ENCODE measurements around the gene RIC1. TPM values are rescaled to one million over a fixed set of nuclear protein-coding genes. Genes with fewer than 3 reads are reported as not detected.
A peak's percentile ranks its signal among the peaks of the same experiment; 100 is the strongest.

Gene RIC1
- total RNA-seq, 1 experiment from 2014 or later = 23.1 TPM

GRCh38 chr9:5813824-5814223, 184.9 kb downstream of the RIC1 start:
- ChIA-PET POLR2A (interaction anchor here (0.6 to 1.0 kb wide), 2 partner anchors 26 to 70 kb away, joined by 3 read pairs; no protein-coding TSS in a partner anchor), CTCF (no interaction called here)
- Mint-ChIP-seq H3K27me3 (ENCODE audit: insufficient read depth, unreplicated experiment) (no peaks in the 10 kb centered on the region), H3K9me3 (ENCODE audit: unreplicated experiment) (no peaks in the 10 kb centered on the region), H3K27ac (ENCODE audit: low read depth, unreplicated experiment) (no peak overlapping the region), H3K36me3 (ENCODE audit: insufficient read depth, unreplicated experiment) (peaks cover 13% of the 10 kb centered on the region), H3K4me3 (ENCODE audit: unreplicated experiment) (no peak overlapping the region), H3K4me1 (ENCODE audit: insufficient read depth, unreplicated experiment) (peaks cover 16% of the 10 kb centered on the region)
- no TSS peak for BruUV-seq (replicated peaks)
- no peak for TF ChIP-seq CTCF (IDR thresholded peaks at IDR 0.05; ENCODE audit: unreplicated experiment)
- intact Hi-C loops (cut with micrococcal nuclease) = no loop called here
- peak; percentile 37 for DNase-seq (ENCODE audit: unreplicated experiment)

DNA sequence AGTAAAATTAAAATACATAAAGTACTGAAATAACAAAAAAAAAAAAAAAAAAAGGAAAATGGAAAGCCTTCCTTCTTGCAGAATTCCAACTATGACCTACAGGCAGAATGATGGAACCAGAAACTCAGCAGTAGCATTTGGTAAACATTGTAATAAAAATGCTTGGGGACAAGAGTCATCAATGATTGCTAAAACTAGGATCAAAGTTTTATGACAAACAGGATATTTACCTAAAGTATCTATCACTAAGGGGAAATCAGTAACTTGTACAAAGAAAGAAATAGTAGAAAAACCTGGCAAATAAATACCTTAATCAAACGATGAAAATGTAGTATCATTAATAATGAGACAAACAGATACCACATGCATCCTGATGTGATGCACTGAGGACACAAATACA, 186.6 kb downstream of the RIC1 start:
- Mint-ChIP-seq H3K9me3 (ENCODE audit: unreplicated experiment) (no peaks in the 10 kb centered on the region), H3K4me3 (ENCODE audit: unreplicated experiment) (no peak overlapping the region), H3K36me3 (ENCODE audit: insufficient read depth, unreplicated experiment) (peaks cover 6% of the 10 kb centered on the region), H3K4me1 (ENCODE audit: insufficient read depth, unreplicated experiment) (peaks cover 16% of the 10 kb centered on the region), H3K27ac (ENCODE audit: low read depth, unreplicated experiment) (no peak overlapping the region), H3K27me3 (ENCODE audit: insufficient read depth, unreplicated experiment) (no peaks in the 10 kb centered on the region)
- POLR2A ChIA-PET = no interaction called here
- DNase-seq (ENCODE audit: unreplicated experiment) = no peak
- intact Hi-C loops (cut with micrococcal nuclease) = no loop called here
- BruUV-seq (replicated peaks) = no TSS peak
- CTCF ChIA-PET = no interaction called here
- TF ChIP-seq CTCF (IDR thresholded peaks at IDR 0.05; ENCODE audit: unreplicated experiment) = no peak

- Mint-ChIP-seq H3K9me3 (ENCODE audit: unreplicated experiment) (no peaks in the 10 kb centered on the region), H3K4me1 (ENCODE audit: insufficient read depth, unreplicated experiment) (peaks cover 16% of the 10 kb centered on the region), H3K4me3 (ENCODE audit: unreplicated experiment) (no peak overlapping the region), H3K36me3 (ENCODE audit: insufficient read depth, unreplicated experiment) (peaks cover 6% of the 10 kb centered on the region), H3K27me3 (ENCODE audit: insufficient read depth, unreplicated experiment) (no peaks in the 10 kb centered on the region), H3K27ac (ENCODE audit: low read depth, unreplicated experiment) (peak overlapping the region; percentile 7)
- no peak for TF ChIP-seq CTCF (IDR thresholded peaks at IDR 0.05; ENCODE audit: unreplicated experiment)
- intact Hi-C loops (cut with micrococcal nuclease) = no loop called here
- no TSS peak for BruUV-seq (replicated peaks)
- POLR2A ChIA-PET = interaction anchor here (0.5 to 2.5 kb wide), 8 partner anchors 9 to 190 kb away, joined by 3 to 10 read pairs (median 3); partner anchors contain the start of gene ERMP1
- CTCF ChIA-PET = interaction anchor here (0.6 to 6.9 kb wide), 4 partner anchors 15 to 1640 kb away, joined by 3 to 45 read pairs (median 5); partner anchors contain the start of gene ERMP1
- peak; percentile 67 for DNase-seq (ENCODE audit: unreplicated experiment)
Measured at GRCh38 chr9:5817862-5818261, 189.0 kb downstream of the RIC1 start.

- no TSS peak for BruUV-seq (replicated peaks)
- H3K36me3 Mint-ChIP-seq (ENCODE audit: insufficient read depth, unreplicated experiment) = peaks cover 11% of the 10 kb centered on the region
- no peak for TF ChIP-seq CTCF (IDR thresholded peaks at IDR 0.05; ENCODE audit: unreplicated experiment)
- ChIA-PET POLR2A (interaction anchor here (0.8 to 2.5 kb wide), 6 partner anchors 10 to 190 kb away, joined by 3 to 10 read pairs (median 4); partner anchors contain the start of gene ERMP1), CTCF (interaction anchor here (0.6 to 6.9 kb wide), 6 partner anchors 14 to 1641 kb away, joined by 3 to 45 read pairs (median 3); partner anchors contain the start of gene ERMP1)
- H3K4me1 Mint-ChIP-seq (ENCODE audit: insufficient read depth, unreplicated experiment) = peaks cover 16% of the 10 kb centered on the region
- H3K4me3 Mint-ChIP-seq (ENCODE audit: unreplicated experiment) = no peak overlapping the region
- intact Hi-C loops (cut with micrococcal nuclease) = no loop called here
- H3K27ac Mint-ChIP-seq (ENCODE audit: low read depth, unreplicated experiment) = peak overlapping the region; percentile 7
- H3K9me3 Mint-ChIP-seq (ENCODE audit: unreplicated experiment) = no peaks in the 10 kb centered on the region
- H3K27me3 Mint-ChIP-seq (ENCODE audit: insufficient read depth, unreplicated experiment) = no peaks in the 10 kb centered on the region
- DNase-seq (ENCODE audit: unreplicated experiment) = no peak
Measured at GRCh38 chr9:5818424-5819142, 189.7 kb downstream of the RIC1 start.
